HG02588 (cell line): ENCODE results near the gene KCNQ1OT1.
"Not testable (repeated sequence)": the region's sequence is repeated elsewhere in the genome, so short reads cannot be mapped to it uniquely, and the experiment has no call there.

Experiments used
- ATAC-seq: cut with Tn5 transposase; IDR thresholded peaks from one replicate; pipeline ENCODE4 v1.9.1; 2021; ENCODE audit warnings: mild to moderate bottlenecking, moderate library complexity; ENCODE audit not compliant: unreplicated experiment

The KCNQ1OT1 gene

GRCh38 chr11:2655016-2655719 is 44.6 kb downstream of the KCNQ1OT1 start:
- no peak for ATAC-seq

- no peak for ATAC-seq
Observed at GRCh38 chr11:2653930-2654739, 45.7 kb downstream of the KCNQ1OT1 start.

GRCh38 chr11:2653198-2653551 is 46.6 kb downstream of the KCNQ1OT1 start:
- ATAC-seq = no peak

GRCh38 chr11:2652333-2653197 is 47.2 kb downstream of the KCNQ1OT1 start:
- no peak for ATAC-seq

GRCh38 chr11:2651826-2652271 is 47.9 kb downstream of the KCNQ1OT1 start:
- ATAC-seq = no peak

- no peak for ATAC-seq
Observed at GRCh38 chr11:2651054-2651617, 48.7 kb downstream of the KCNQ1OT1 start.

GRCh38 chr11:2650343-2650867 is 49.4 kb downstream of the KCNQ1OT1 start:
- ATAC-seq = no peak

- ATAC-seq = no peak
Observed at GRCh38 chr11:2649848-2650247, 49.9 kb downstream of the KCNQ1OT1 start.

GRCh38 chr11:2649400-2649799 is 50.4 kb downstream of the KCNQ1OT1 start:
- ATAC-seq = no peak

- ATAC-seq = no peak
Observed at GRCh38 chr11:2647953-2648352, 51.8 kb downstream of the KCNQ1OT1 start.

GRCh38 chr11:2647167-2647566 is 52.6 kb downstream of the KCNQ1OT1 start:
- no peak for ATAC-seq

- no peak for ATAC-seq
Observed at GRCh38 chr11:2645779-2646118, 54.0 kb downstream of the KCNQ1OT1 start.

- no peak for ATAC-seq
Observed at GRCh38 chr11:2644844-2645778, 54.7 kb downstream of the KCNQ1OT1 start.

- no peak for ATAC-seq
Observed at GRCh38 chr11:2643746-2644145, 56.0 kb downstream of the KCNQ1OT1 start.

GRCh38 chr11:2641623-2642022 is 58.2 kb downstream of the KCNQ1OT1 start:
- ATAC-seq = no peak

- not testable (repeated sequence) for ATAC-seq
Observed at GRCh38 chr11:2639763-2640162, 60.0 kb downstream of the KCNQ1OT1 start.

GRCh38 chr11:2631161-2631560 is 68.6 kb downstream of the KCNQ1OT1 start:
- no peak for ATAC-seq

- no peak for ATAC-seq
Observed at GRCh38 chr11:2630679-2631078, 69.1 kb downstream of the KCNQ1OT1 start.

GRCh38 chr11:2625183-2625582 is 74.6 kb downstream of the KCNQ1OT1 start:
- no peak for ATAC-seq

GRCh38 chr11:2621894-2622293 is 77.9 kb downstream of the KCNQ1OT1 start:
- no peak for ATAC-seq
